Esophagus squamous epithelium (tissue), 5 donors: ENCODE data around the gene CDCA5. TPM values are rescaled to one million over a fixed set of nuclear protein-coding genes. Genes with fewer than 3 reads are reported as not detected.
A peak's percentile ranks its signal among the peaks of the same experiment; 100 is the strongest.

Experiments used
- DNase-seq: peaks from one replicate; lab custom pipeline; 2025; lab: John Stamatoyannopoulos, UW
- H3K27ac ChIP-seq, 4 donors: fragments of 200-600 bp; sonication (generic); one replicate each; pipeline ENCODE4 v1.5.1; 2016 to 2019; ENCODE audit warnings: mild to moderate bottlenecking in 1 of 4
- H3K27me3 ChIP-seq, 4 donors: fragments of 200-600 bp; sonication (generic); 1 replicate in 3 of 4; 2 replicates in 1 of 4; pipeline versions ENCODE4 v1.5.1 to v1.6.0; 2017 to 2021; ENCODE audit warnings: antibody characterized with exemption in 1 of 4
- H3K36me3 ChIP-seq, 3 donors: fragments of 200-600 bp; sonication (generic); one replicate each; pipeline ENCODE4 v1.5.1; 2016 to 2019
- H3K4me1 ChIP-seq, 3 donors: fragments of 200-600 bp; sonication (generic); one replicate each; pipeline ENCODE4 v1.5.1; 2017 to 2019
- H3K4me3 ChIP-seq, 4 donors: fragments of 200-600 bp; sonication (generic); 1 replicate in 3 of 4; 2 replicates in 1 of 4; pipeline ENCODE4 v1.5.1; 2016 to 2019; ENCODE audit warnings: mild to moderate bottlenecking in 2 of 4, moderate library complexity in 1 of 4
- H3K9me3 ChIP-seq, 3 donors: fragments of 200-600 bp; sonication (generic); one replicate each; pipeline ENCODE4 v1.5.1; 2016 to 2019
- CTCF ChIP-seq, 6 experiments: fragments of 450-650 bp in 4 of 6; fragments of 200-600 bp in 2 of 6; sonication (generic) in 2 of 6; IDR thresholded peaks; one replicate each; pipeline ENCODE4 v1.5.1; 2016 to 2019; ENCODE audit warnings: antibody characterized with exemption in 6 of 6, mild to moderate bottlenecking in 4 of 6, moderate library complexity in 4 of 6
- POLR2A ChIP-seq, 4 donors: fragments of 450-650 bp; IDR thresholded peaks; one replicate each; pipeline ENCODE4 v1.6.1; 2017; ENCODE audit warnings: antibody characterized with exemption in 4 of 4, mild to moderate bottlenecking in 4 of 4, moderate library complexity in 3 of 4
- WGBS, 2 donors: methylation state at CpG; one replicate each; pipeline ENCODE4 v1.1.5; 2018; 5-methylcytosine and 5-hydroxymethylcytosine counted together
- intact Hi-C: fragments of 100-400 bp; cut with DNase I; formaldehyde crosslinking; loops from one replicate; pipeline ENCODE4 v1.15.0; 2022
- total RNA-seq, 4 donors: library from RNA; depleted of rRNA; stranded (reverse); fragments of >200 nt; gene quantifications; one replicate each; pipeline ENCODE4 v1.1.0, GENCODE V29; 2016
- donor health status: DM: yes; HTN: yes; CAD: no.

Gene CDCA5
- total RNA-seq, 4 donors from 2014 or later, result 3.1 to 14.3 (median 9.0) TPM

- TF ChIP-seq CTCF (IDR thresholded peaks at IDR 0.05) (no peak), POLR2A (IDR thresholded peaks at IDR 0.05) (no peak)
- no peak overlapping the region for H3K27ac ChIP-seq
- H3K27me3 ChIP-seq, result no peaks in the 10 kb centered on the region
- peaks cover 45 to 81% (median 46%) of the 10 kb centered on the region in 3 donors for H3K4me1 ChIP-seq
- no peak for DNase-seq
- intact Hi-C loops, result no loop called here
- WGBS, 2 donors, result 73 to 93% methylated on average over 3 to 6 of the region's 11 CpGs
- no peaks in the 10 kb centered on the region for H3K9me3 ChIP-seq
- peaks cover 2 to 35% (median 3%) of the 10 kb centered on the region in 3 donors for H3K36me3 ChIP-seq
- no peak overlapping the region for H3K4me3 ChIP-seq
Observed at GRCh38 chr11:65114538-65115171, 30.8 kb upstream of the CDCA5 start.

- DNase-seq, result no peak
- intact Hi-C loops, result no loop called here
- H3K27ac ChIP-seq, result no peak overlapping the region
- H3K27me3 ChIP-seq, result no peaks in the 10 kb centered on the region
- H3K9me3 ChIP-seq, result no peaks in the 10 kb centered on the region
- no peak for TF ChIP-seq POLR2A (IDR thresholded peaks at IDR 0.05)
- TF ChIP-seq CTCF (IDR thresholded peaks at IDR 0.05), result no peak
- H3K36me3 ChIP-seq, result peaks cover 0 to 35% (median 8%) of the 10 kb centered on the region in 3 donors
- peaks cover 48 to 81% (median 53%) of the 10 kb centered on the region in 3 donors for H3K4me1 ChIP-seq
- 66 to 82% methylated on average over 5 to 6 of the region's 6 CpGs for WGBS, 2 donors
- H3K4me3 ChIP-seq, result no peak overlapping the region
Observed at GRCh38 chr11:65113839-65114238, 30.0 kb upstream of the CDCA5 start.

- H3K4me3 ChIP-seq, result peak overlapping the region; percentile 49 to 70 (median 60)
- H3K27me3 ChIP-seq, result no peaks in the 10 kb centered on the region
- no peak for DNase-seq
- TF ChIP-seq POLR2A (IDR thresholded peaks at IDR 0.05), result no peak
- TF ChIP-seq CTCF (IDR thresholded peaks at IDR 0.05), result no peak
- peak overlapping the region in 2 of 4 donors; percentile 83 to 85 for H3K27ac ChIP-seq
- H3K9me3 ChIP-seq, result no peaks in the 10 kb centered on the region
- H3K4me1 ChIP-seq, result peaks cover 51 to 84% (median 54%) of the 10 kb centered on the region in 3 donors
- WGBS, 2 donors, result 25 to 27% methylated on average over 10 to 14 of the region's 14 CpGs
- intact Hi-C loops, result no loop called here
- H3K36me3 ChIP-seq, result peaks cover 2 to 35% (median 12%) of the 10 kb centered on the region in 3 donors
Observed at GRCh38 chr11:65113361-65113756, 29.5 kb upstream of the CDCA5 start.

GRCh38 chr11:65112546-65113360, 28.9 kb upstream of the CDCA5 start:
- Histone ChIP-seq H3K4me1 (peaks cover 54 to 84% (median 58%) of the 10 kb centered on the region in 3 donors), H3K9me3 (no peaks in the 10 kb centered on the region), H3K36me3 (peaks cover 7 to 35% (median 18%) of the 10 kb centered on the region in 3 donors), H3K4me3 (peak overlapping the region; percentile 49 to 70 (median 60)), H3K27me3 (no peaks in the 10 kb centered on the region), H3K27ac (peak overlapping the region; percentile 54 to 85 (median 74))
- intact Hi-C loops, result no loop called here
- no peak for DNase-seq
- WGBS, 2 donors, result 5% methylated on average over 4 of the region's 57 CpGs; no CpG with 5 or more reads in 1 of the 2 donors
- TF ChIP-seq POLR2A (IDR thresholded peaks at IDR 0.05) (no peak), CTCF (IDR thresholded peaks at IDR 0.05) (peak; percentile 81 to 98 (median 92))
